Amygdala (tissue), 56 donors: Measurements from ENCODE around the gene ATP2B1.
"Not testable (repeated sequence)": the region's sequence is repeated elsewhere in the genome, so short reads cannot be mapped to it uniquely, and the experiment has no call there.

Experiments used
- DNase-seq, 56 donors: peaks; one replicate each; lab custom pipeline; 2025; lab: John Stamatoyannopoulos, UW

ATP2B1 gene

GRCh38 chr12:89717759-89718523 is 9.3 kb upstream of the ATP2B1 start:
- no peak for DNase-seq

- no peak for DNase-seq
These were observed 4.1 kb upstream of the ATP2B1 start for GRCh38 chr12:89712706-89713105.

GRCh38 chr12:89710873-89711750 is 2.5 kb upstream of the ATP2B1 start:
- no peak for DNase-seq

GRCh38 chr12:89709995-89710872 is 1.6 kb upstream of the ATP2B1 start:
- peak in 28 of 56 donors; percentile 41 to 85 (median 64) for DNase-seq

GRCh38 chr12:89709157-89709994 is 738 bp upstream of the ATP2B1 start:
- DNase-seq = peak; percentile 73 to 100 (median 96)

- DNase-seq = peak in 26 of 56 donors; percentile 5 to 50 (median 27)
These were observed 704 bp downstream of the ATP2B1 start for GRCh38 chr12:89707703-89708564.

- peak in 36 of 56 donors; percentile 2 to 60 (median 22) for DNase-seq
These were observed 1.5 kb downstream of the ATP2B1 start for GRCh38 chr12:89706986-89707702.

GRCh38 chr12:89706551-89706950 is 2.1 kb downstream of the ATP2B1 start:
- no peak for DNase-seq

- no peak for DNase-seq
These were observed 4.2 kb downstream of the ATP2B1 start for GRCh38 chr12:89704457-89704856.

GRCh38 chr12:89703768-89704167 is 4.9 kb downstream of the ATP2B1 start:
- DNase-seq = no peak

GRCh38 chr12:89702503-89702902 is 6.1 kb downstream of the ATP2B1 start:
- DNase-seq = no peak

- no peak for DNase-seq
These were observed 6.9 kb downstream of the ATP2B1 start for GRCh38 chr12:89701606-89702206.

- no peak for DNase-seq
These were observed 8.3 kb downstream of the ATP2B1 start for GRCh38 chr12:89700191-89700810.

- DNase-seq = no peak
These were observed 10.0 kb downstream of the ATP2B1 start for GRCh38 chr12:89698607-89699006.

GRCh38 chr12:89697728-89698127 is 10.9 kb downstream of the ATP2B1 start:
- DNase-seq = not testable (repeated sequence)

GRCh38 chr12:89697296-89697695 is 11.3 kb downstream of the ATP2B1 start:
- DNase-seq = no peak

GRCh38 chr12:89695830-89696229 is 12.8 kb downstream of the ATP2B1 start:
- DNase-seq = no peak
